ENCODE measurements around the gene ZNF653.
"Not testable (repeated sequence)": the region's sequence is repeated elsewhere in the genome, so short reads cannot be mapped to it uniquely, and the experiment has no call there.

Gene ZNF653

GRCh38 chr19:11433526-11433925 lies 72.1 kb downstream of the ZNF653 start:
- H3K4me3 Mint-ChIP-seq, H3K27ac Mint-ChIP-seq, H3K9me3 Mint-ChIP-seq, CTCF ChIA-PET, DNase-seq: not testable (repeated sequence)
- Mint-ChIP-seq H3K27me3 (peaks cover 15% of the 10 kb centered on the region), H3K4me1 (peaks cover 24% of the 10 kb centered on the region), H3K36me3 (peaks cover 21% of the 10 kb centered on the region)

Data from activated naive CD4-positive, alpha-beta T cell treated with anti-CD3 and anti-CD28 coated beads, Interleukin-2, amount 10 ng/mL, durations not matched to agents 7 days and 5 days (primary cell).